SU-DHL-6 (cell line): Measurements from ENCODE around the gene PRKAR1B.

ENCODE experiments used
- EZH2phosphoT487 ChIP-seq: fragments of 200-600 bp; sonication (generic), shearing (Covaris generic); conservative IDR thresholded peaks from 2 replicates; pipeline ENCODE4 v1.6.1; 2018; ENCODE audit warnings: mild to moderate bottlenecking, antibody characterized with exemption, low read length, moderate library complexity, mixed read lengths
- TF ChIP-seq, protein P1 (sequence below): fragments of 200-600 bp; sonication (generic); IDR thresholded peaks from one replicate; pipeline ENCODE4 v1.5.1; 2017; ENCODE audit warnings: antibody characterized with exemption, mild to moderate bottlenecking, low read length, moderate library complexity; ENCODE audit not compliant: insufficient read depth, poor library complexity, severe bottlenecking

DNA sequence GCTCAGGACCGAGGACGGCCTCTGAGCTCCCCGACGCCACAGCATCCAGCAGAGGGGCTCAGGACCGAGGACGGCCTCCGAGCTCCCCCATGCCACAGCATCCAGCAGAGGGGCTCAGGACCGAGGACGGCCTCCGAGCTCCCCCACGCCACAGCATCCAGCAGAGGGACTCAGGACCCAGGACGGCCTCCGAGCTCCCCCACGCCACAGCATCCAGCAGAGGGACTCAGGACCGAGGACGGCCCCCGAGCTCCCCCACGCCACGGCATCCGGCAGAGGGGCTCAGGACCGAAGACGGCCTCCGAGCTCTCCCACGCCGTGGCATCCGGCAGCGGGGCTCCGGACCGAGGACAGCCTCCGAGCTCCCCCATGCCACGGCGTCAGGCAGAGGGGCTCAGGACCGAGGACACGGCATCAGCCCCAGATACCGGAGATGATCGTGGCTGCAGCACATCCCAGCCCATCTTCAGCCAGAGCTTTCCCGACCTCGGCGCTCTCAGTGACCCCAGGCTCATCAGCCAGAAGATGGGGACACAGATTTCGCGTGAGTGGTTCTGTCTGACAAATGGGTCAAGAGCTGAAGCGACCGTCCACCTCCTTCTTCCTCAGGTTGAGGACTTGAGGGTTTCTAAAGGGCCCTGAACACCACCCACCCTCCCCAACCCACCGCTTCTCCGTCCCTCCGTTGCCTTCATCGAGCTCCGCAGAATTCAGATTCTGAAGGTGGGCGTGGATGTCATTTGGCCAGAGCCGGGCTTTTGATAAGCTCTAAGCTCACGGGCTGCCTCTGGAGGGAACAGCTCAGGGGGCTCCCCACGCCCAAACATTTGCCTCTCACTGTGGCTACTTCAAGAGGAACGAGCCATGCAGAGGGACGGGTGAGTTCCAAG is 56.3 kb downstream of the PRKAR1B start:
- TF ChIP-seq, protein P1, sequence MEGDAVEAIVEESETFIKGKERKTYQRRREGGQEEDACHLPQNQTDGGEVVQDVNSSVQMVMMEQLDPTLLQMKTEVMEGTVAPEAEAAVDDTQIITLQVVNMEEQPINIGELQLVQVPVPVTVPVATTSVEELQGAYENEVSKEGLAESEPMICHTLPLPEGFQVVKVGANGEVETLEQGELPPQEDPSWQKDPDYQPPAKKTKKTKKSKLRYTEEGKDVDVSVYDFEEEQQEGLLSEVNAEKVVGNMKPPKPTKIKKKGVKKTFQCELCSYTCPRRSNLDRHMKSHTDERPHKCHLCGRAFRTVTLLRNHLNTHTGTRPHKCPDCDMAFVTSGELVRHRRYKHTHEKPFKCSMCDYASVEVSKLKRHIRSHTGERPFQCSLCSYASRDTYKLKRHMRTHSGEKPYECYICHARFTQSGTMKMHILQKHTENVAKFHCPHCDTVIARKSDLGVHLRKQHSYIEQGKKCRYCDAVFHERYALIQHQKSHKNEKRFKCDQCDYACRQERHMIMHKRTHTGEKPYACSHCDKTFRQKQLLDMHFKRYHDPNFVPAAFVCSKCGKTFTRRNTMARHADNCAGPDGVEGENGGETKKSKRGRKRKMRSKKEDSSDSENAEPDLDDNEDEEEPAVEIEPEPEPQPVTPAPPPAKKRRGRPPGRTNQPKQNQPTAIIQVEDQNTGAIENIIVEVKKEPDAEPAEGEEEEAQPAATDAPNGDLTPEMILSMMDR: no peak
- no peak for TF ChIP-seq EZH2phosphoT487
